Activated T-helper 1 cell treated with anti-CD3 and anti-CD28 coated beads, Interleukin-2, amount 50 U/mL, for 16 hours (primary cell): ENCODE data around the gene ATIC.

Experiments used
- DNase-seq, 2 donors: peaks; one replicate each; pipeline ENCODE4 v3.0.0-alpha.2; 2020; ENCODE audit warnings: low read depth in 1 of 2, low spot score in 1 of 2

The ATIC gene

DNA sequence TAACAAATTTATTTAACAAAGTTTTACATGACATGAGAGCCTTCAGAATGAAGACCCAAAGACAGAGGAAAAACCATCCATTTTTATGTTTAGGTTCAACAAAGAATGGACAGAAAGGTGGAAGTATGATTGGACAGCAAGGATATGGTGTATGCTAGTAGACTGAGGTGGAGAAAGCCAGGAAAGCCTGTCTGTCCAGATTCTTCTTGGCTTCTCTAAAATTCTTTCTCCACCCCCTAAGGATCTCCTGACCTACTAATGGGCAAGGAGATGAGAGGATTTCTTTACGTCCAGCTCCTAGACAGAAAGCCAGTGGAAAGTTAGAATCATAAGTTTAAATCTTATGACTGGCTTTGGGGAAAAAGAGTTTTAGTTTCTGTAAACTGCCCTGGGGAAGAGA, 3.0 kb downstream of the ATIC start:
- no peak for DNase-seq

- DNase-seq, result no peak
Measured at GRCh38 chr2:215315301-215315700, 3.4 kb downstream of the ATIC start.

GRCh38 chr2:215316336-215316735, 4.5 kb downstream of the ATIC start:
- no peak for DNase-seq

- DNase-seq, result no peak
Measured at GRCh38 chr2:215319500-215319899, 7.6 kb downstream of the ATIC start.

GRCh38 chr2:215320102-215320501, 8.2 kb downstream of the ATIC start:
- DNase-seq, result no peak

- DNase-seq, result no peak
Measured at GRCh38 chr2:215320679-215321078, 8.8 kb downstream of the ATIC start.

DNA sequence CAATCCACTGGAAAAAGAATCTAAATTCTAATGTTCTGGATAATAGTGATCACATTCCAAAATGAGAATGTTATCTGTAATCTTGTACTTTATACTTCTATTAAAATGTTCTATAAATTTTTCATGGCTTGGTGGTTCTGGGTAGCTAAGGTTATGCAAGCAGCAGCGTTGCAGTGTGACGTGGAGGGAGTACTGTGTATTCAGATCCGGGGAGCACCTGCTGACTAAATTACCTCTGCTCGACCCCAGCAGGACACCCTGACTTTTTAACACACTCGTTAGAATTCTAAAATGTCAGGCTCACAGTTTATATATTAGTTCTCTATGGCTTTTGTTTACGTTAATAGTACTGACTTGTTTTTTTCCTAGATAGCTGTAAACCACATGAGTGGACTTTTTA, 13.0 kb downstream of the ATIC start:
- no peak for DNase-seq

GRCh38 chr2:215328066-215328465, 16.2 kb downstream of the ATIC start:
- DNase-seq, result no peak

GRCh38 chr2:215332872-215333595, 21.2 kb downstream of the ATIC start:
- DNase-seq, result no peak

GRCh38 chr2:215338883-215339679, 27.2 kb downstream of the ATIC start:
- no peak for DNase-seq

GRCh38 chr2:215347878-215348277, 36.0 kb downstream of the ATIC start:
- no peak for DNase-seq

- no peak for DNase-seq
Measured at GRCh38 chr2:215352602-215353001, 40.7 kb downstream of the ATIC start.

DNA sequence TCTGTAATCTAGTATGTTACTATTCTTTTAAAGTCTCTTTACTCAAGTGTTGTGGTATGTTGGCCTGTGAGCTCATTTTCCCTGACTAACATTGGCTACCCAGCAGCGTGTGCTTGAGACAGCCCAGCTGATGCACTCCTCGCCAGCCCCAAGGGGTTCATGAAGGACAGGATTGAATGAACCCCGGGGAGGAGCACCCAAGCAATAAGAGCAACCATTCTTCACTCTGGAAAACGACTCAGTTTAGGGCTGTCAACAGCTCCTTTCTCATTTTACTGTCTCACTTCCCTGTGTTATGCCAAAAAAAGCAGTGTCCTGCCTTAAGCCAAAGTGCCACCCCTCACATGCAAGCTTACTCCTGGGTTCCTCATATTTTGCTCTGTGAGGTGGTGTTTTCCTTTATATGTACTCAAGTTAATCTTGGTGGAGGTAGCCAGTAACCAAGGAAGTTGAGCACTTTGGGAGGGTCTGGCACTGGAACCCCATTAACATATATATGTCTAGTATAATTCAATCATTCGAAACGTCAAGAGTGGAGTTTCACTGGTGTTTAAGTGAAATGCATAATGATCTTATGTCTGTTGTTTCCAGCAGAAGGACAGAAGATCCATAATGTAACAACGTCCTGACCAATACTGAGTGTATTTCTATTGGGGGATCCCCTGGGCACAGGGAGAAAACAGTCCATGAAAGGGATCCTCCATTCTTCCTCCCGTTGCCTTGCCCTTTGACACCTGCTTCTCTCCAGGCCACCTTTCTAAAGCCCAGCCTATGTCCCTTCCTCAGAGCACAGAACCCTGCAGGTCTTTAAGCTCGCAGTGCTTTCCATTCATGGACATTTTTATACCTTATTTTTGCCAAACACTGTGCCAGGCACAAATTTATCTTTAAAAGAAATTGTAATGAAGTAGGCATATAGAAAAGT, 43.2 kb downstream of the ATIC start:
- DNase-seq, result no peak

DNA sequence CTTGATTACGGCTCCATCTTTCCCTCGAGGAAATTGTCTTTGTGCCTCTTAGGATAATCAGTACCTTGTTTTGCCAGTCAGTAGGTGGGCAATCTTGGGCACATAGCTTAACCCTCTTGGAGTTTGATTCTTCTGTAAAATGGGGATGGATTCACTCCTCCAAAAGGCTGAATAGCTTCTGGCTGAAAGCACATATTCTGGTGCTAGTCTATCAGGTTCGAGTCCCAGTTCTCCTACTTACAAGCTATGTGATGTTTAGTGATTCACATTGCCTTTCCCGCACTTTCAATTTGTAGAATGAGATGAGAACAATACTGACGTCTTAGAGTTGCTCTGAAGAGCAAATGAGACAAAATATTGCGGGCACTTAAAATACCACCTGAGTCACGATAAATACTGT, 43.9 kb downstream of the ATIC start:
- DNase-seq, result no peak

GRCh38 chr2:215356334-215356947, 44.6 kb downstream of the ATIC start:
- DNase-seq, result no peak

DNA sequence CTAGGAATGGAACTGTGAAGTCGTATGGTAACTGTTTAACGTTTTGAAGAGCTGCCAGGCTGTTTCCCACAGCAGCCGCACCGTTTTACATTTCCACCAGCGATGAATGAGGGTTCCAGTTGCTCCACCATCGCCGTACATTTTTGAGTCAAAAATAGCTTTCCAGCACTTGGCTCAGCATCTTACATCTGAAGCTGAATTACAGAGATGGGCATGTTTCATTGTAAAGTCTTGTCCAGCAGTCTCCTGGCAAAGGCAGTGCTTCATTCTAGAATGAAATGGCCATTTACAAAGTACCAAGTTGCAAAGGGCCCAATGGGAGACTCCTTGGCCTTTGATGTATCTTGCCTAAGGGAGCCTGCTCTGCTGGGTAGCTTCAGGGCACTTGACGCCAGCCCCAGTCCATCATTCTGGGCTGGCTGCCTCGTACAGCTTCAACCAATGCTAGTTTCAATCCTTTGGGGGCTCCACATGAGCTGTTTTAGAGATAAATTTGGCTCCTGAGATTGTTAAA, 45.1 kb downstream of the ATIC start:
- DNase-seq, result no peak

DNA sequence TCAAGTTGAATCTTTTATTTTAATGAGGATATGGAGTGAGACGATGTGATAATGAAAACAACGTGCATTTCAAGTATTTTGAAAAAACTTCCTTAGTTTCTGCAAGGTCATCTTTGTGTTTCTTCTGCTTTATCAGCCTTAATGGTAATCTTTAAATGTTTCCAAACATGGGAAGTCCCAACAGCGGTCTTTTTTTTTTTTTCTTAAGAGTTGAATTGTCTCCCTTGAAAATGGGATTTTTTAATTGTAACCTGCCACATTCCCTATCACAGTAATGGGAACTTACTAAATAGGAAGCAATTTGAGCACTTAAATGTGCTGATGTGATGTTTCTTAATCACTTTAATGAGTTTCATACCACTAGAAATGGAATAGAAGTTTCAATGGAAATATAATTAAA, 45.8 kb downstream of the ATIC start:
- DNase-seq, result no peak

- DNase-seq, result no peak
Measured at GRCh38 chr2:215358312-215358845, 46.5 kb downstream of the ATIC start.

- DNase-seq, result no peak
Measured at GRCh38 chr2:215358891-215359575, 47.2 kb downstream of the ATIC start.

- DNase-seq, result no peak
Measured at GRCh38 chr2:215359576-215359922, 47.7 kb downstream of the ATIC start.
